DND-41 (cell line): ENCODE results near the gene ADAMTS12.

Source experiments
- ATAC-seq: fragments of 200-7000 bp; cut with Tn5 transposase; 3 replicates; pipeline ENCODE4 v1.9.1; 2021; ENCODE audit warnings: low read depth; ENCODE audit not compliant: insufficient read depth
- DNase-seq: peaks from one replicate; pipeline ENCODE4 v3.0.0-alpha.2; 2020
- H2AFZ ChIP-seq: 2 replicates; pipeline ENCODE4 v1.6.0; 2012; ENCODE audit warnings: low read depth, low read length
- H3K27ac ChIP-seq: 2 replicates; pipeline ENCODE4 v1.5.1; 2012; ENCODE audit warnings: low read length, inconsistent platforms
- H3K27me3 ChIP-seq: fragments of 200-600 bp; sonication (generic); 2 replicates; pipeline ENCODE4 v1.6.0; 2012; ENCODE audit warnings: low read length, mild to moderate bottlenecking, inconsistent platforms; ENCODE audit not compliant: insufficient read depth, poor library complexity
- H3K36me3 ChIP-seq: 2 replicates; pipeline ENCODE4 v1.5.1; 2012; ENCODE audit warnings: low read length, inconsistent platforms; ENCODE audit not compliant: insufficient read depth
- H3K4me1 ChIP-seq: 2 replicates; pipeline ENCODE4 v1.5.1; 2012; ENCODE audit warnings: mild to moderate bottlenecking, low read length; ENCODE audit not compliant: insufficient read depth
- H3K4me2 ChIP-seq: 2 replicates; pipeline ENCODE4 v1.6.0; 2012; ENCODE audit warnings: mild to moderate bottlenecking, moderate library complexity, low read length, inconsistent platforms; ENCODE audit not compliant: insufficient read depth
- H3K4me3 ChIP-seq, 2 experiments: fragments of 200-600 bp in 1 of 2; shearing (Covaris generic) in 1 of 2; 2 replicates each; pipeline ENCODE4 v1.5.1; 2012 to 2016; ENCODE audit warnings: inconsistent platforms in 2 of 2, low read length in 2 of 2, mild to moderate bottlenecking in 2 of 2, low read depth in 1 of 2, moderate library complexity in 1 of 2
- H3K79me2 ChIP-seq: 2 replicates; pipeline ENCODE4 v1.6.0; 2012; ENCODE audit warnings: low read length, inconsistent platforms; ENCODE audit not compliant: insufficient read depth
- H3K9ac ChIP-seq: 2 replicates; pipeline ENCODE4 v1.6.0; 2012; ENCODE audit warnings: low read depth, mild to moderate bottlenecking, inconsistent platforms, low read length, moderate library complexity
- H3K9me3 ChIP-seq: 2 replicates; pipeline ENCODE4 v1.5.1; 2012; ENCODE audit warnings: low read length, moderate library complexity, mild to moderate bottlenecking, inconsistent platforms; ENCODE audit not compliant: insufficient read depth, severe bottlenecking
- H4K20me1 ChIP-seq: 2 replicates; pipeline ENCODE4 v1.6.0; 2012; ENCODE audit warnings: low read length; ENCODE audit not compliant: insufficient read depth
- EZH2 ChIP-seq: IDR thresholded peaks from 3 replicates; pipeline ENCODE4 v1.6.1; 2012; ENCODE audit warnings: borderline replicate concordance, low read depth, mild to moderate bottlenecking, moderate library complexity, low read length, inconsistent platforms; ENCODE audit not compliant: severe bottlenecking
- TF ChIP-seq, protein P1 (sequence below): IDR thresholded peaks from 2 replicates; pipeline ENCODE4 v1.5.1; 2012; ENCODE audit warnings: borderline replicate concordance, low read length, moderate library complexity, mild to moderate bottlenecking; ENCODE audit not compliant: poor library complexity, severe bottlenecking; ENCODE audit errors: extremely low read depth

ADAMTS12 gene

DNA sequence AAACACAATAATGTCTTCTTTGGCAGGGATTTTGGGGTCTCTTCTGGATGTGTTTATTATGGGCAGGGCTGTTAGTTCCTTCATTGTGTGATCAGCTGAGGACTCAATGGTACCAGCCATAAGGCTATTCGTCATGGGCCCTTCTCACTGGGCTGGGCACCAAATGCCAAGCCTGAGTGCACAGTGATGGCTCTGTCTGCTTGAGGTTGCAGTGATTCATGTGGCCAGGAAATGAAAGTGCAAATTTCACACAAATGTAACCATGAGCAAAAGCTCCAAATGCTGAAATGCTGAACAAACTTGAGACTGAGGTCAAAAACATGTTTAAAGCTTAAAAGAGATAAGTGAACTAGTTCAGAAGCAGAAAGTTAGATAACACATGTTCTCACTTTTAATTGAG lies 260.0 kb downstream of the ADAMTS12 start:
- no peak overlapping the region for H3K4me3 ChIP-seq
- DNase-seq (no peak), ATAC-seq (no peak)
- H3K4me1 ChIP-seq, result no peaks in the 10 kb centered on the region
- no peaks in the 10 kb centered on the region for H3K27me3 ChIP-seq
- no peak overlapping the region for H2AFZ ChIP-seq
- H3K4me2 ChIP-seq, result no peak overlapping the region
- TF ChIP-seq, protein P1, sequence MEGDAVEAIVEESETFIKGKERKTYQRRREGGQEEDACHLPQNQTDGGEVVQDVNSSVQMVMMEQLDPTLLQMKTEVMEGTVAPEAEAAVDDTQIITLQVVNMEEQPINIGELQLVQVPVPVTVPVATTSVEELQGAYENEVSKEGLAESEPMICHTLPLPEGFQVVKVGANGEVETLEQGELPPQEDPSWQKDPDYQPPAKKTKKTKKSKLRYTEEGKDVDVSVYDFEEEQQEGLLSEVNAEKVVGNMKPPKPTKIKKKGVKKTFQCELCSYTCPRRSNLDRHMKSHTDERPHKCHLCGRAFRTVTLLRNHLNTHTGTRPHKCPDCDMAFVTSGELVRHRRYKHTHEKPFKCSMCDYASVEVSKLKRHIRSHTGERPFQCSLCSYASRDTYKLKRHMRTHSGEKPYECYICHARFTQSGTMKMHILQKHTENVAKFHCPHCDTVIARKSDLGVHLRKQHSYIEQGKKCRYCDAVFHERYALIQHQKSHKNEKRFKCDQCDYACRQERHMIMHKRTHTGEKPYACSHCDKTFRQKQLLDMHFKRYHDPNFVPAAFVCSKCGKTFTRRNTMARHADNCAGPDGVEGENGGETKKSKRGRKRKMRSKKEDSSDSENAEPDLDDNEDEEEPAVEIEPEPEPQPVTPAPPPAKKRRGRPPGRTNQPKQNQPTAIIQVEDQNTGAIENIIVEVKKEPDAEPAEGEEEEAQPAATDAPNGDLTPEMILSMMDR, result no peak
- no peak for TF ChIP-seq EZH2
- no peaks in the 10 kb centered on the region for H4K20me1 ChIP-seq
- H3K79me2 ChIP-seq, result no peaks in the 10 kb centered on the region
- no peaks in the 10 kb centered on the region for H3K9me3 ChIP-seq
- H3K36me3 ChIP-seq, result no peaks in the 10 kb centered on the region
- no peak overlapping the region for H3K27ac ChIP-seq
- no peak overlapping the region for H3K9ac ChIP-seq

DNA sequence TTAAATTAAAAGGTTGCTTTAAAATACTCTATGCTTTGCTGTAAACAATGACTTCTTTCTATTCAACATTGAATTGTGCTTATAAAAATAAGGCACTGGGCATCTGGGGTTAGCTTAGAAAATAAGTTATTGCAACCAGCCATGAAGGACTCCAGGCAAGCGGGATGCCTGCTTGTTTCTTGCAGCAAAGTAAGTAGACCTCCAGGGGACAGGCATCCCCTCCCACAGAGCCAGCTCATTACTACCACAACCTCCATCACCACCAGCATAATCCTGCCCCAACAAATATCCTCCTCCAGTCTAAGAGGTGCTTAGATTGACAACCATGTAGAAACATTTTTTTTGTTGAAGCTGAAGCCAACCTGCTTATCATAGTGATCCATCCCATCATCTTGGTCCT lies 260.7 kb downstream of the ADAMTS12 start:
- DNase-seq (no peak), ATAC-seq (no peak)
- Histone ChIP-seq H3K4me3 (no peak overlapping the region), H3K79me2 (no peaks in the 10 kb centered on the region), H3K9ac (no peak overlapping the region), H3K27ac (no peak overlapping the region), H3K27me3 (no peaks in the 10 kb centered on the region), H4K20me1 (no peaks in the 10 kb centered on the region), H3K9me3 (peaks cover 3% of the 10 kb centered on the region), H2AFZ (no peak overlapping the region), H3K36me3 (no peaks in the 10 kb centered on the region), H3K4me1 (no peaks in the 10 kb centered on the region), H3K4me2 (no peak overlapping the region)
- TF ChIP-seq, protein P1, result no peak
- no peak for TF ChIP-seq EZH2

DNA sequence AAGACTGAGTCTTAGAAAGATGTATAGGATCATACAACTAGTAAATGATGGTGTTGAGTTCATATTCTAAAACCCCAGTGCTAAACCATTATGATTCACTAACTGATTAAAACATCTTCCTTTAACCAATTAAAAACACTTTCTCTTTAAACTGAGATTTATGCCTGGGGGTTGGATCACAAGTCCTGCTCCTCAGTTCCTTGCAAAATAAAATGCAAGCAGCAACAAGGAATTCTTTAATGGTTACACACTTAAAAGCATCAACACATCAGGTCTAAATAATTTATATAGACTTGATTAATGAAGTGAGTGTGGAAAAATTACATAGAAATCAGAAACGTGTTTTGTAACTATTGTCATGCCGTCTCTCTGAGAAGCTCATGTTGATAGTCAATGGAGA lies 261.8 kb downstream of the ADAMTS12 start:
- Histone ChIP-seq H3K4me3 (no peak overlapping the region), H3K9me3 (peaks cover 3% of the 10 kb centered on the region), H3K36me3 (no peaks in the 10 kb centered on the region), H3K9ac (no peak overlapping the region), H3K27ac (no peak overlapping the region), H4K20me1 (no peaks in the 10 kb centered on the region), H2AFZ (no peak overlapping the region), H3K79me2 (no peaks in the 10 kb centered on the region), H3K27me3 (no peaks in the 10 kb centered on the region), H3K4me2 (no peak overlapping the region), H3K4me1 (no peaks in the 10 kb centered on the region)
- TF ChIP-seq, protein P1, result no peak
- no peak for TF ChIP-seq EZH2
- DNase-seq (no peak), ATAC-seq (no peak)

DNA sequence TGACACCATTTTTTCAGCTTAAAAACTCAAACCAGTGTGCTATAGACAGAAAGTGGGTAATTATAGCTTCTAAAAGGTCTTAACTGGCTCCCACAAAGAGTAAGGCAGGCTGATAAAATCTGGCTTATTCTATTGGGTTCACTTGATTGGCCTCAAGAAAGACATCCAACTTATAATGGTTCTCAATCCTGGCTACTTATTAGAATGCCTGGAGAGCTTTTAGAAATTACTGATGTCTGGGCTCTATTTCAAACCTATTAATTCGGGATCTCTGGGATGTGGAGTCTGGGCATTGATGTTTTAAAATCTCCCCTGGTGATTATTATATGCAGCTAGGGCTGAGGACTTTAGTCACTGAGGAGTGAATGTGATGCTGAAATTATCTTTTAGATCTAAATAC lies 263.0 kb downstream of the ADAMTS12 start:
- Histone ChIP-seq H3K27me3 (no peaks in the 10 kb centered on the region), H3K36me3 (no peaks in the 10 kb centered on the region), H3K9me3 (peaks cover 3% of the 10 kb centered on the region), H3K9ac (no peak overlapping the region), H2AFZ (no peak overlapping the region), H4K20me1 (no peaks in the 10 kb centered on the region), H3K4me2 (no peak overlapping the region), H3K4me3 (no peak overlapping the region), H3K79me2 (no peaks in the 10 kb centered on the region), H3K4me1 (no peaks in the 10 kb centered on the region), H3K27ac (no peak overlapping the region)
- no peak for ATAC-seq
- DNase-seq, result no peak
- TF ChIP-seq EZH2, result no peak
- TF ChIP-seq, protein P1, result no peak
